Measurements from ENCODE around the gene CARD9.
"Not testable (repeated sequence)": the region's sequence is repeated elsewhere in the genome, so short reads cannot be mapped to it uniquely, and the experiment has no call there.

The CARD9 gene

GRCh38 chr9:136358888-136359287 lies 14.6 kb downstream of the CARD9 start:
- no peaks in the 10 kb centered on the region for H3K27me3 ChIP-seq (ENCODE audit: control insufficient read depth in 5 of 5, insufficient read depth in 4 of 5, low read length in 5 of 5)
- H3K36me3 ChIP-seq (ENCODE audit: control insufficient read depth in 5 of 5, insufficient read depth in 5 of 5, low read length in 5 of 5) = peaks cover 0 to 35% (median 15%) of the 10 kb centered on the region in 5 donors
- H3K27ac ChIP-seq (ENCODE audit: low read depth, low read length) = no peak overlapping the region
- H3K9ac ChIP-seq (ENCODE audit: low read length in 5 of 5) = no peak overlapping the region
- peaks cover 0 to 28% (median 24%) of the 10 kb centered on the region in 5 donors for H3K4me1 ChIP-seq (ENCODE audit: control insufficient read depth in 5 of 5, insufficient read depth in 5 of 5, low read length in 5 of 5)
- peaks cover 0 to 2% (median 0%) of the 10 kb centered on the region in 5 donors for H3K9me3 ChIP-seq (ENCODE audit: control insufficient read depth in 5 of 5, low read length in 5 of 5)
- H3K4me3 ChIP-seq (ENCODE audit: low read depth in 1 of 5, low read length in 5 of 5) = no peak overlapping the region

GRCh38 chr9:136358016-136358415 lies 15.5 kb downstream of the CARD9 start:
- no peak overlapping the region for H3K27ac ChIP-seq (ENCODE audit: low read depth, low read length)
- no peaks in the 10 kb centered on the region for H3K9me3 ChIP-seq (ENCODE audit: control insufficient read depth in 5 of 5, low read length in 5 of 5)
- H3K27me3 ChIP-seq (ENCODE audit: control insufficient read depth in 5 of 5, insufficient read depth in 4 of 5, low read length in 5 of 5) = no peaks in the 10 kb centered on the region
- H3K9ac ChIP-seq (ENCODE audit: low read length in 5 of 5) = no peak overlapping the region
- H3K4me1 ChIP-seq (ENCODE audit: control insufficient read depth in 5 of 5, insufficient read depth in 5 of 5, low read length in 5 of 5) = peaks cover 0 to 26% (median 22%) of the 10 kb centered on the region in 5 donors
- no peak overlapping the region for H3K4me3 ChIP-seq (ENCODE audit: low read depth in 1 of 5, low read length in 5 of 5)
- peaks cover 0 to 35% (median 15%) of the 10 kb centered on the region in 5 donors for H3K36me3 ChIP-seq (ENCODE audit: control insufficient read depth in 5 of 5, insufficient read depth in 5 of 5, low read length in 5 of 5)

- Histone ChIP-seq H3K27me3 (ENCODE audit: control insufficient read depth in 5 of 5, insufficient read depth in 4 of 5, low read length in 5 of 5) (no peaks in the 10 kb centered on the region), H3K9ac (ENCODE audit: low read length in 5 of 5) (no peak overlapping the region), H3K4me1 (ENCODE audit: control insufficient read depth in 5 of 5, insufficient read depth in 5 of 5, low read length in 5 of 5) (peaks cover 0 to 19% (median 15%) of the 10 kb centered on the region in 5 donors), H3K36me3 (ENCODE audit: control insufficient read depth in 5 of 5, insufficient read depth in 5 of 5, low read length in 5 of 5) (peaks cover 0 to 35% (median 15%) of the 10 kb centered on the region in 5 donors), H3K9me3 (ENCODE audit: control insufficient read depth in 5 of 5, low read length in 5 of 5) (no peaks in the 10 kb centered on the region), H3K4me3 (ENCODE audit: low read depth in 1 of 5, low read length in 5 of 5) (no peak overlapping the region), H3K27ac (ENCODE audit: low read depth, low read length) (no peak overlapping the region)
These were observed 16.2 kb downstream of the CARD9 start for GRCh38 chr9:136357202-136357725.

DNA sequence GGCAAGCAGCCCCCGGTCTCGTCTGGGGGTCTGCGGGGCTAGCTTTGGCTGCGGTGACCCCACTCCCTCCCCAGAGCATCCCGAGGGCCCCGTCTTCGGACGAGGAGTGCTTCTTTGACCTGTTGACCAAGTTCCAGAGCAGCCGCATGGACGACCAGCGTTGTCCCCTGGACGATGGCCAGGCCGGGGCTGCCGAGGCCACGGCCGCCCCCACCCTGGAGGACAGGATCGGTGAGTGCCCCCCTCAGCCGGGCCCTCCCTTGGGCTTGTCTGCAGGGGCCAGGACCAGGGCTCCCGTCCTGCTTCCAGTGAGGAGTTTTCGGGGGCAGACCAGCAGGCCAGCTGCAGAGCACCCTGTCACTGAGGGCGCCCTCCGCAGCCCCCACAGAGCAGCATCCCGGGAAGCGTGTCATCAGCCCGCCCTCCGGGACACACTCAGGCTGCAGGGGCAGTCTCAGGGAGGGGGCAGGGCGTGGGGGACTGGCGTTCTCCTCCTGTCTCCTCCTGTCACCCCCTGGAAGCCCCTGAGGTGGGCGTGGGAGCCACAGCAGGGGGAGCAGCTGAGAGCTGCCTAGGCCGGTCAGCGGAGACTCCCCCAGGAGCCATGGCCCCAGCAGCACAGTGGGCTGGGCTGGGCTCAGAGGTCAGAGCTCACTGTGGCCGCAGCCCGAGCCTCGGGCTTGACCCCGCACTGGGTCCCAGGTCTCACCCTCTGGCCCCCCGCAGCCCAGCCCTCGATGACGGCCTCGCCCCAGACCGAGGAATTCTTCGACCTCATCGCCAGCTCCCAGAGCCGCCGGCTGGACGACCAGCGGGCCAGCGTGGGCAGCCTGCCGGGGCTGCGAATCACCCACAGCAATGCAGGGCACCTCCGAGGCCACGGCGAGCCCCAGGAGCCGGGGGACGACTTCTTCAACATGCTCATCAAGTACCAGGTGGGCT lies 17.6 kb downstream of the CARD9 start:
- H3K4me1 ChIP-seq (ENCODE audit: control insufficient read depth in 5 of 5, insufficient read depth in 5 of 5, low read length in 5 of 5) = peaks cover 0 to 12% (median 9%) of the 10 kb centered on the region in 5 donors
- H3K9me3 ChIP-seq (ENCODE audit: control insufficient read depth in 5 of 5, low read length in 5 of 5) = no peaks in the 10 kb centered on the region
- no peak overlapping the region for H3K9ac ChIP-seq (ENCODE audit: low read length in 5 of 5)
- H3K4me3 ChIP-seq (ENCODE audit: low read depth in 1 of 5, low read length in 5 of 5) = no peak overlapping the region
- no peak overlapping the region for H3K27ac ChIP-seq (ENCODE audit: low read depth, low read length)
- no peaks in the 10 kb centered on the region for H3K27me3 ChIP-seq (ENCODE audit: control insufficient read depth in 5 of 5, insufficient read depth in 4 of 5, low read length in 5 of 5)
- H3K36me3 ChIP-seq (ENCODE audit: control insufficient read depth in 5 of 5, insufficient read depth in 5 of 5, low read length in 5 of 5) = peaks cover 0 to 26% (median 15%) of the 10 kb centered on the region in 5 donors

GRCh38 chr9:136354592-136355085 lies 18.8 kb downstream of the CARD9 start:
- no peaks in the 10 kb centered on the region for H3K27me3 ChIP-seq (ENCODE audit: control insufficient read depth in 5 of 5, insufficient read depth in 4 of 5, low read length in 5 of 5)

GRCh38 chr9:136353757-136354488 lies 19.5 kb downstream of the CARD9 start:
- Histone ChIP-seq H3K4me1 (ENCODE audit: control insufficient read depth in 5 of 5, insufficient read depth in 5 of 5, low read length in 5 of 5) (peaks cover 0 to 12% (median 4%) of the 10 kb centered on the region in 5 donors), H3K27ac (ENCODE audit: low read depth, low read length) (no peak overlapping the region), H3K36me3 (ENCODE audit: control insufficient read depth in 5 of 5, insufficient read depth in 5 of 5, low read length in 5 of 5) (peaks cover 0 to 27% (median 16%) of the 10 kb centered on the region in 5 donors), H3K4me3 (ENCODE audit: low read depth in 1 of 5, low read length in 5 of 5) (no peak overlapping the region), H3K27me3 (ENCODE audit: control insufficient read depth in 5 of 5, insufficient read depth in 4 of 5, low read length in 5 of 5) (no peaks in the 10 kb centered on the region), H3K9me3 (ENCODE audit: control insufficient read depth in 5 of 5, low read length in 5 of 5) (no peaks in the 10 kb centered on the region), H3K9ac (ENCODE audit: low read length in 5 of 5) (no peak overlapping the region)

More at GRCh38 chr9:136354592-136355085, 18.8 kb downstream of the CARD9 start:
- Histone ChIP-seq H3K27ac (ENCODE audit: low read depth, low read length) (no peak overlapping the region), H3K36me3 (ENCODE audit: control insufficient read depth in 5 of 5, insufficient read depth in 5 of 5, low read length in 5 of 5) (peaks cover 0 to 30% (median 14%) of the 10 kb centered on the region in 5 donors), H3K9ac (ENCODE audit: low read length in 5 of 5) (no peak overlapping the region), H3K4me3 (ENCODE audit: low read depth in 1 of 5, low read length in 5 of 5) (no peak overlapping the region), H3K9me3 (ENCODE audit: control insufficient read depth in 5 of 5, low read length in 5 of 5) (no peaks in the 10 kb centered on the region), H3K4me1 (ENCODE audit: control insufficient read depth in 5 of 5, insufficient read depth in 5 of 5, low read length in 5 of 5) (peaks cover 0 to 12% (median 4%) of the 10 kb centered on the region in 5 donors)

DNA sequence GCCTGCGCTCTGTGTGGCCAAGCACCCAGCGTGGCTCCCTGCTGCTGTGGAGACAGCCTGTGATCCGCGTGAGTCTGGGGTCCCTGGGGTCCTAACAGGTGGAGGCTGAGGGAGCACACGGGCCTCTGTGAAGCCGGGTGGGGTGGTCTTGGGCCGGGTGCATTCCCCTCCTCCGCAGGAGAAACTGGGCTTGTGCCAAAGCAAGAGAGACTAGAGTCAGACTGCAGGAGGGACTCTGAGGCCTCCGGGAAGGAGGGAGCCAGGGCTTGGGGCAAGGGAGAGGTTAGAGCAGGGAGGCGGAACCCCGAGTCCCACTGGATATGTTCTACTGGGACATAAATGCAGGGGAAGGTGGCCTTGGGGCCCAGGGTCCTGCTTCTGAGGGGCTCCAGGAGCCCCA lies 20.4 kb downstream of the CARD9 start:
- H3K4me1 ChIP-seq (ENCODE audit: control insufficient read depth in 5 of 5, insufficient read depth in 5 of 5, low read length in 5 of 5) = peaks cover 0 to 12% (median 4%) of the 10 kb centered on the region in 5 donors
- H3K27me3 ChIP-seq (ENCODE audit: control insufficient read depth in 5 of 5, insufficient read depth in 4 of 5, low read length in 5 of 5) = no peaks in the 10 kb centered on the region
- H3K4me3 ChIP-seq (ENCODE audit: low read depth in 1 of 5, low read length in 5 of 5) = no peak overlapping the region
- no peak overlapping the region for H3K9ac ChIP-seq (ENCODE audit: low read length in 5 of 5)
- peaks cover 0 to 28% (median 18%) of the 10 kb centered on the region in 5 donors for H3K36me3 ChIP-seq (ENCODE audit: control insufficient read depth in 5 of 5, insufficient read depth in 5 of 5, low read length in 5 of 5)
- no peaks in the 10 kb centered on the region for H3K9me3 ChIP-seq (ENCODE audit: control insufficient read depth in 5 of 5, low read length in 5 of 5)
- no peak overlapping the region for H3K27ac ChIP-seq (ENCODE audit: low read depth, low read length)

DNA sequence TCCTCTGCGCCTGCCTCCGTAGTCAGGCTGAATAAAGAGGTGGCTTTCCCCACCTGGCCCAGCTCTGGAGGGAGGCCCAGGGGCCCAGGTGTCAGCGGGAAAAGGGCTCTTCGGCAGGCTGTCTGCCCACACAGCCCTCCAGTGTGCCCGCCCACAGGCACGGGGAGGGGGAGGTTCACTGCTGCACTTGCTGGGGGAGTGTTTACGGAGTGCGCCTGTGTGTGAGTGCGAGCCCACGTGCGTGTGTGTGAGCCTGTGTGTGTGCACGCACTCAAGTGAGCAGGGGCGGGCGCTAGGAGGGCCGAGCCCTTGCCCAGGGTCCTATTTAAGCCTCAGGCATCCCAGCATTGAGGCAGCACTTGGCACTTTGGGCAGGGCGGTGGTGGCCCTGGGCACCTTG lies 20.8 kb downstream of the CARD9 start:
- Histone ChIP-seq H3K9ac (ENCODE audit: low read length in 5 of 5) (no peak overlapping the region), H3K4me1 (ENCODE audit: control insufficient read depth in 5 of 5, insufficient read depth in 5 of 5, low read length in 5 of 5) (peaks cover 0 to 12% (median 4%) of the 10 kb centered on the region in 5 donors), H3K36me3 (ENCODE audit: control insufficient read depth in 5 of 5, insufficient read depth in 5 of 5, low read length in 5 of 5) (peaks cover 0 to 25% (median 14%) of the 10 kb centered on the region in 5 donors)

DNA sequence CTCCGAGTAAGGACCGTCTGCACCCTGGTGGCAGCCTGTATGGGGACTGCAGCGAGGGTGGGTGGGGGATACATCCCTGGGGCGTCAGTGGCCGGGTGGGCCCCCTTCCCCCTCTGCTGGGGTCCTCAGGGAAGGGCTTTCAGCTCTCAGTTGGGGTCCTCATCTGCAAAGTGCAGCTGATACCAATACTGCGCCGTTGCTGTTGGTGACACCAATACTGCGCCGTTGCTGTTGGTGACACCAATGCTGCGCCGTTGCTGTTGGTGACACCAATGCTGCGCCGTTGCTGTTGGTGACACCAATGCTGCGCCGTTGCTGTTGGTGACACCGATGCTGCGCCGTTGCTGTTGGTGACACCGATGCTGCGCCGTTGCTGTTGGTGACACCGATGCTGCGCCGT lies 21.6 kb downstream of the CARD9 start:
- H3K27ac ChIP-seq (ENCODE audit: low read depth, low read length); H3K9ac ChIP-seq (ENCODE audit: low read length in 5 of 5); H3K27me3 ChIP-seq (ENCODE audit: control insufficient read depth in 5 of 5, insufficient read depth in 4 of 5, low read length in 5 of 5); H3K9me3 ChIP-seq (ENCODE audit: control insufficient read depth in 5 of 5, low read length in 5 of 5); H3K4me3 ChIP-seq (ENCODE audit: low read depth in 1 of 5, low read length in 5 of 5): not testable (repeated sequence)
- Histone ChIP-seq H3K4me1 (ENCODE audit: control insufficient read depth in 5 of 5, insufficient read depth in 5 of 5, low read length in 5 of 5) (peaks cover 0 to 12% (median 4%) of the 10 kb centered on the region in 5 donors), H3K36me3 (ENCODE audit: control insufficient read depth in 5 of 5, insufficient read depth in 5 of 5, low read length in 5 of 5) (peaks cover 0 to 18% (median 7%) of the 10 kb centered on the region in 5 donors)

More for the DNA sequence above, 20.8 kb downstream of the CARD9 start:
- Histone ChIP-seq H3K27ac (ENCODE audit: low read depth, low read length) (no peak overlapping the region), H3K9me3 (ENCODE audit: control insufficient read depth in 5 of 5, low read length in 5 of 5) (no peaks in the 10 kb centered on the region), H3K27me3 (ENCODE audit: control insufficient read depth in 5 of 5, insufficient read depth in 4 of 5, low read length in 5 of 5) (no peaks in the 10 kb centered on the region), H3K4me3 (ENCODE audit: low read depth in 1 of 5, low read length in 5 of 5) (no peak overlapping the region)

Measured in subcutaneous abdominal adipose tissue (tissue), 5 donors.